SU-DHL-6 (cell line): Measurements from ENCODE around the gene NRARP.

ENCODE experiments used
- CTCF ChIP-seq: fragments of 200-600 bp; sonication (generic); IDR thresholded peaks from one replicate; pipeline ENCODE4 v1.5.1; 2017; ENCODE audit warnings: antibody characterized with exemption, mild to moderate bottlenecking, low read length, moderate library complexity; ENCODE audit not compliant: insufficient read depth, poor library complexity, severe bottlenecking
- EZH2phosphoT487 ChIP-seq: fragments of 200-600 bp; sonication (generic), shearing (Covaris generic); conservative IDR thresholded peaks from 2 replicates; pipeline ENCODE4 v1.6.1; 2018; ENCODE audit warnings: mild to moderate bottlenecking, antibody characterized with exemption, low read length, moderate library complexity, mixed read lengths

DNA sequence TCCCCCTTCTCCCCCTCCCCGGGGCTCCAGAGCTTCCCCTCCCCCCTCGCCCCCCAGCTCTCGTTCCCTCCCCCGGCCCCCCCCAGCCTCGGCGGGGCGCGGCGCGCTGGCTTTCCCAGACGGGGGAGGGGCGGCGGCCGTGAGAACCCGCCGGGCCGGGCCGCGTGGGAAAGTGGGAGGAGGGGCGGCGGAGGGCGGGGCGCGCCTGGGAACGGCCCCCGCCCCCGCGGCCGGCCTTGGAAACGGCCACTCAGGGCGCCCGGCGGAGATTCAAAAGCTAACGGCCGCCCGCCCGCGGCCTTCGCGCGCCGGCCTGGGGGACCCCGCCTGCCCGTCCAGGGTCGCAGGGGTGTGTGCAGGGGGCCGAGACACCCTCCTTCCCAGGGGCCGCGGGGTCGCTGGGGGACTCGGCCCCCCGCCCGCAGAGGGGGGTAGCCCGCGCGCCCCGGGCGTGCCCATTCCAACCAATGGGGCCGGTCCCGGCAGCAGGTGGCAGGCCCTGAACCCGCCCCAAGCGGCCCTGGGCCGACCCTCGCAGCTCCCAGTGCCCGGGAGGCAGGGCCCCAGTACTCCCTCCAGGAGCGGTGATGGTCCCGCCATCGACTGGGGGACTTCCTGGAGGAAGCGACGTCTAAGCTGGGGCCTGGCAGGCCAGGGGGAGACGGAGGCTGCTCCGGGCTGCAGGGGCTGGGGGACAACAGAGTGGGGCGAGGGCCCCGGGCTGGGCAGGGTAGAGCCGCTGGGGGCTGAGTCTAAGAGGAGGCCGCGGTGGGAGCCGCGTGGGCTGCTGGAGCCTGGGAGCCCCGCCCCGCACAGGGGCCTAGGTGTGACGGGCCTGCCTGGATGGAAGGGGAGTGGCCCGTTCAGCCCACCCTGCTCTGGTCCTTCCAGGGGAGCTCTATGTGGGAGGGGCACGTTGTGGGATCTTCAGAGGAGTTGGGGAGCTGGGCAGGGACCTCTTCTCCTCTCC lies 14.2 kb upstream of the NRARP start:
- TF ChIP-seq CTCF (no peak), EZH2phosphoT487 (no peak)
